Panc1 (cell line): ENCODE data around the gene IGFALS. TPM values are rescaled to one million over a fixed set of nuclear protein-coding genes. Genes with fewer than 3 reads are reported as not detected.
A peak's percentile ranks its signal among the peaks of the same experiment; 100 is the strongest.

Source experiments
- ATAC-seq: fragments of 200-7000 bp; cut with Tn5 transposase; 2 replicates; pipeline ENCODE4 v1.9.1; 2020; ENCODE audit warnings: mild to moderate bottlenecking, moderate library complexity
- BruUV-seq: library from RNA; stranded (reverse); fragments of 400-500 nt; replicated peaks from 2 replicates; lab custom pipeline; 2021; lab: Mats Ljungman, UMichigan
- CTCF ChIA-PET: fragments of 300-600 bp; sonication (Branson Sonifier 250); formaldehyde crosslinking; loops from one replicate; lab custom pipeline; 2022; ENCODE audit warnings: antibody characterized with exemption; lab: Charles Lee
- POLR2A ChIA-PET: fragments of 300-600 bp; sonication (Branson Sonifier 250); formaldehyde crosslinking; loops from one replicate; lab custom pipeline; 2022; ENCODE audit warnings: antibody characterized with exemption; lab: Charles Lee
- DNase-seq: peaks from one replicate; pipeline ENCODE4 v3.0.0-alpha.2; 2010; ENCODE audit warnings: low read depth, low spot score
- H3K27ac ChIP-seq: 2 replicates; pipeline ENCODE4 v1.5.1; 2011; ENCODE audit warnings: mild to moderate bottlenecking, low read length, inconsistent platforms
- H3K27me3 ChIP-seq: fragments of 200-500 bp; sonication (Bioruptor generic); 2 replicates; pipeline ENCODE4 v1.6.0; 2014; ENCODE audit warnings: low read length, inconsistent platforms; ENCODE audit not compliant: control insufficient read depth, insufficient read depth
- H3K36me3 ChIP-seq: fragments of 200-500 bp; sonication (Bioruptor generic); 2 replicates; pipeline ENCODE4 v1.5.1; 2014; ENCODE audit warnings: inconsistent platforms, mild to moderate bottlenecking, low read length, moderate library complexity; ENCODE audit not compliant: control insufficient read depth, insufficient read depth
- H3K4me1 ChIP-seq: 2 replicates; pipeline ENCODE4 v1.5.1; 2011; ENCODE audit warnings: inconsistent platforms, mild to moderate bottlenecking, low read length, moderate library complexity; ENCODE audit not compliant: control insufficient read depth, insufficient read depth
- H3K4me3 ChIP-seq, 2 experiments: 2 replicates each; pipeline ENCODE4 v1.5.1; 2011 to 2012; ENCODE audit warnings: low read depth in 2 of 2, low read length in 2 of 2, mild to moderate bottlenecking in 2 of 2, inconsistent platforms in 1 of 2, moderate library complexity in 1 of 2
- H3K9me3 ChIP-seq: fragments of 200-500 bp; sonication (Bioruptor generic); 2 replicates; pipeline ENCODE4 v1.5.1; 2014; ENCODE audit warnings: low read depth, mild to moderate bottlenecking, inconsistent platforms, low read length, moderate library complexity; ENCODE audit not compliant: control insufficient read depth, insufficient read depth
- CTCF ChIP-seq: fragments of 450-650 bp; IDR thresholded peaks from 2 replicates; pipeline ENCODE4 v1.5.1; 2017; ENCODE audit warnings: mild to moderate bottlenecking
- POLR2AphosphoS5 ChIP-seq: IDR thresholded peaks from 2 replicates; pipeline ENCODE4 v1.6.1; 2012; ENCODE audit warnings: mild to moderate bottlenecking, low read depth, low read length, moderate library complexity
- SIN3A ChIP-seq: IDR thresholded peaks from 2 replicates; pipeline ENCODE4 v1.6.1; 2012; ENCODE audit warnings: low read depth, mild to moderate bottlenecking, low read length, moderate library complexity, borderline replicate concordance; ENCODE audit not compliant: insufficient read depth
- TCF7L2 ChIP-seq: IDR thresholded peaks from 2 replicates; pipeline ENCODE4 v1.6.1; 2011; ENCODE audit warnings: mild to moderate bottlenecking, low read depth, low read length, inconsistent platforms
- in situ Hi-C: cut with HindIII; loops from 2 replicates; pipeline ENCODE4 v1.10.0; 2016; ENCODE audit warnings: low sequenced_read_pairs, low pct_unique_long_range_greater_than_20kb
- intact Hi-C: fragments of 100-400 bp; cut with micrococcal nuclease; formaldehyde crosslinking; loops from one replicate; pipeline ENCODE4 v1.10.0; 2022; ENCODE audit not compliant: unreplicated experiment
- total RNA-seq: library from RNA; stranded (reverse); gene quantifications from one replicate; pipeline ENCODE4 v1.2.1, GENCODE V29; 2021; ENCODE audit not compliant: unreplicated experiment
- TF ChIP-seq, protein P1 (sequence below), 2 experiments: IDR thresholded peaks; 2 replicates each; pipeline ENCODE4 v1.6.1; 2011 to 2012; ENCODE audit warnings: low read depth in 2 of 2, control low read depth in 1 of 2, low read length in 1 of 2, mild to moderate bottlenecking in 1 of 2, moderate library complexity in 1 of 2; ENCODE audit not compliant: insufficient read depth in 1 of 2

Gene IGFALS
- total RNA-seq, 1 experiment from 2014 or later = 0.10 TPM

DNA sequence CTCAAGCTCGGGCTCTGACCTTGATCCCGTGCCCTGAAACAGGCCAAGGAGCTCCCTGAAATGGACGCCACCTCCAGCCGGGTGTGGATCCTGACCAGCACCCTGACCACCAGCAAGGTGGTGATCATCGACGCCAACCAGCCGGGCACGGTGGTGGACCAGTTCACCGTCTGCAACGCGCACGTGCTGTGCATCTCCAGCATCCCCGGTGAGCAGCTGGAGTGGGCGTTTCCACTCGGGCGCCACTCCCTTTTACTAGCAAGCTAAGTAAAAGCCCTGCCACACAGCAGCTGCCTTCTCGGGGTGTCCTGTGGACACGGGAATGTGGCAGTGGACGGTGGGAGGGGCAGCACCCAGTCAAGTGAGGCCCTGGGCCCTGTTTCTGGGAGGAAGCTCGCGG lies 28.5 kb downstream of the IGFALS start:
- ATAC-seq = no peak
- intact Hi-C loops (no loop called here), in situ Hi-C loops (no loop called here)
- H3K36me3 ChIP-seq = no peaks in the 10 kb centered on the region; the same call in 1 of the 2 replicates
- no TSS peak for BruUV-seq
- no peak overlapping the region for H3K27ac ChIP-seq
- peaks cover 13% of the 10 kb centered on the region for H3K4me1 ChIP-seq
- CTCF ChIA-PET = no interaction called here
- H3K27me3 ChIP-seq = no peaks in the 10 kb centered on the region
- POLR2A ChIA-PET = interaction anchor here (0.6 kb wide), 1 partner anchor 70 kb away, joined by 5 read pairs; no protein-coding TSS in a partner anchor
- no peaks in the 10 kb centered on the region for H3K9me3 ChIP-seq
- TF ChIP-seq, protein P1, sequence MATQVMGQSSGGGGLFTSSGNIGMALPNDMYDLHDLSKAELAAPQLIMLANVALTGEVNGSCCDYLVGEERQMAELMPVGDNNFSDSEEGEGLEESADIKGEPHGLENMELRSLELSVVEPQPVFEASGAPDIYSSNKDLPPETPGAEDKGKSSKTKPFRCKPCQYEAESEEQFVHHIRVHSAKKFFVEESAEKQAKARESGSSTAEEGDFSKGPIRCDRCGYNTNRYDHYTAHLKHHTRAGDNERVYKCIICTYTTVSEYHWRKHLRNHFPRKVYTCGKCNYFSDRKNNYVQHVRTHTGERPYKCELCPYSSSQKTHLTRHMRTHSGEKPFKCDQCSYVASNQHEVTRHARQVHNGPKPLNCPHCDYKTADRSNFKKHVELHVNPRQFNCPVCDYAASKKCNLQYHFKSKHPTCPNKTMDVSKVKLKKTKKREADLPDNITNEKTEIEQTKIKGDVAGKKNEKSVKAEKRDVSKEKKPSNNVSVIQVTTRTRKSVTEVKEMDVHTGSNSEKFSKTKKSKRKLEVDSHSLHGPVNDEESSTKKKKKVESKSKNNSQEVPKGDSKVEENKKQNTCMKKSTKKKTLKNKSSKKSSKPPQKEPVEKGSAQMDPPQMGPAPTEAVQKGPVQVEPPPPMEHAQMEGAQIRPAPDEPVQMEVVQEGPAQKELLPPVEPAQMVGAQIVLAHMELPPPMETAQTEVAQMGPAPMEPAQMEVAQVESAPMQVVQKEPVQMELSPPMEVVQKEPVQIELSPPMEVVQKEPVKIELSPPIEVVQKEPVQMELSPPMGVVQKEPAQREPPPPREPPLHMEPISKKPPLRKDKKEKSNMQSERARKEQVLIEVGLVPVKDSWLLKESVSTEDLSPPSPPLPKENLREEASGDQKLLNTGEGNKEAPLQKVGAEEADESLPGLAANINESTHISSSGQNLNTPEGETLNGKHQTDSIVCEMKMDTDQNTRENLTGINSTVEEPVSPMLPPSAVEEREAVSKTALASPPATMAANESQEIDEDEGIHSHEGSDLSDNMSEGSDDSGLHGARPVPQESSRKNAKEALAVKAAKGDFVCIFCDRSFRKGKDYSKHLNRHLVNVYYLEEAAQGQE (IDR thresholded peaks at IDR 0.05; ENCODE audit: insufficient read depth in 1 of 2, low read depth in 2 of 2, low read length in 1 of 2) = no peak
- TF ChIP-seq TCF7L2 (no peak), POLR2AphosphoS5 (no peak), SIN3A (no peak)
- DNase-seq = no peak
- no peak overlapping the region for H3K4me3 ChIP-seq

- ChIA-PET POLR2A (no interaction called here), CTCF (no interaction called here)
- Histone ChIP-seq H3K4me3 (no peak overlapping the region), H3K36me3 (no peaks in the 10 kb centered on the region; the same call in 1 of the 2 replicates), H3K27me3 (no peaks in the 10 kb centered on the region), H3K4me1 (0 out of 2 replicates have a peak, but pooled peaks cover 1% of the 10 kb centered on the region), H3K9me3 (no peaks in the 10 kb centered on the region), H3K27ac (no peak overlapping the region)
- BruUV-seq = no TSS peak
- DNase-seq (no peak), ATAC-seq (peak; percentile 26)
- peak; percentile 45; the same call in 1 of the 2 replicates for TF ChIP-seq CTCF
- TF ChIP-seq SIN3A = no peak
- TF ChIP-seq, protein P1 (IDR thresholded peaks at IDR 0.05; ENCODE audit: insufficient read depth in 1 of 2, low read depth in 2 of 2, low read length in 1 of 2) = no peak
- TF ChIP-seq POLR2AphosphoS5 = no peak
- in situ Hi-C loops (no loop called here), intact Hi-C loops (no loop called here)
Measured at GRCh38 chr16:1763521-1764511, 29.7 kb downstream of the IGFALS start.
